ENCODE data around the gene CSF1R. TPM values are rescaled to one million over a fixed set of nuclear protein-coding genes. Genes with fewer than 3 reads are reported as not detected.

Gene CSF1R
- polyA plus RNA-seq, 1 donor (not counting 4 experiments of a cell fraction or from before 2014, with no cell fraction given) = not detected

- H3K27ac ChIP-seq (ENCODE audit: control insufficient read depth, insufficient read depth, low read length) = no peak overlapping the region
- peaks cover 33 to 35% of the 10 kb centered on the region in 2 experiments for H3K36me3 ChIP-seq (ENCODE audit: control insufficient read depth in 2 of 2, extremely low read depth in 1 of 2, insufficient read depth in 2 of 2, low read length in 2 of 2)
- peaks cover 12% of the 10 kb centered on the region for H3K79me2 ChIP-seq (ENCODE audit: control insufficient read depth, insufficient read depth, low read length)
- no peak overlapping the region for H3K4me3 ChIP-seq (ENCODE audit: control insufficient read depth in 2 of 3, extremely low read depth in 1 of 3, insufficient read depth in 2 of 3, low read depth in 1 of 3, low read length in 3 of 3)
- no peaks in the 10 kb centered on the region for H3K9me3 ChIP-seq (ENCODE audit: control insufficient read depth, low read depth, low read length)
- H3K4me1 ChIP-seq (ENCODE audit: control insufficient read depth, extremely low read depth, insufficient read depth, low read length) = peaks cover 25% of the 10 kb centered on the region
- dilution Hi-C loops (cut with MboI; ENCODE audit: extremely low pct_ligation_motif_present, low sequenced_read_pairs) = no loop called here
- FAIRE-seq = no peak
- no peaks in the 10 kb centered on the region for H3K27me3 ChIP-seq (ENCODE audit: control insufficient read depth, extremely low read depth, insufficient read depth, low read length)
- no peak overlapping the region for H3K9ac ChIP-seq (ENCODE audit: control insufficient read depth, extremely low read depth, insufficient read depth, low read length)
- peaks cover 3% of the 10 kb centered on the region for H4K20me1 ChIP-seq (ENCODE audit: control insufficient read depth, extremely low read depth, insufficient read depth, low read length)
- no peak for TF ChIP-seq EZH2 (IDR thresholded peaks at IDR 0.05; ENCODE audit: low read length)
- no peak for TF ChIP-seq CTCF (optimal IDR thresholded peaks at IDR 0.05 in 1 of 3, IDR thresholded peaks at IDR 0.05 in 1 of 3, conservative IDR thresholded peaks at IDR 0.05 in 1 of 3; ENCODE audit: extremely low read depth in 1 of 3, insufficient read depth in 2 of 3, low read length in 3 of 3)
- H2AFZ ChIP-seq (ENCODE audit: control insufficient read depth, low read length) = no peak overlapping the region
- H3K4me2 ChIP-seq (ENCODE audit: control insufficient read depth, extremely low read depth, insufficient read depth, low read depth, low read length) = no peak overlapping the region
- no peak for DNase-seq (ENCODE audit: low read depth, low spot score)
- no peaks in the 10 kb centered on the region for H3K9me1 ChIP-seq (ENCODE audit: control insufficient read depth, extremely low read depth, insufficient read depth, low read length)
Observed at GRCh38 chr5:150038547-150038946, 47.8 kb downstream of the CSF1R start.

- TF ChIP-seq EZH2 (IDR thresholded peaks at IDR 0.05; ENCODE audit: low read length) (no peak), CTCF (optimal IDR thresholded peaks at IDR 0.05 in 1 of 3, IDR thresholded peaks at IDR 0.05 in 1 of 3, conservative IDR thresholded peaks at IDR 0.05 in 1 of 3; ENCODE audit: extremely low read depth in 1 of 3, insufficient read depth in 2 of 3, low read length in 3 of 3) (no peak)
- H3K4me1 ChIP-seq (ENCODE audit: control insufficient read depth, extremely low read depth, insufficient read depth, low read length) = peaks cover 18% of the 10 kb centered on the region
- H3K27ac ChIP-seq (ENCODE audit: control insufficient read depth, insufficient read depth, low read length) = peak overlapping the region; percentile 59
- H3K27me3 ChIP-seq (ENCODE audit: control insufficient read depth, extremely low read depth, insufficient read depth, low read length) = no peaks in the 10 kb centered on the region
- H3K9me3 ChIP-seq (ENCODE audit: control insufficient read depth, low read depth, low read length) = no peaks in the 10 kb centered on the region
- H3K9ac ChIP-seq (ENCODE audit: control insufficient read depth, extremely low read depth, insufficient read depth, low read length) = no peak overlapping the region
- DNase-seq (ENCODE audit: low read depth, low spot score) (peak; percentile 83), FAIRE-seq (peak; percentile 93)
- H3K4me3 ChIP-seq (ENCODE audit: control insufficient read depth in 2 of 3, extremely low read depth in 1 of 3, insufficient read depth in 2 of 3, low read depth in 1 of 3, low read length in 3 of 3) = no peak overlapping the region
- peaks cover 3% of the 10 kb centered on the region for H4K20me1 ChIP-seq (ENCODE audit: control insufficient read depth, extremely low read depth, insufficient read depth, low read length)
- peaks cover 37 to 39% of the 10 kb centered on the region in 2 experiments for H3K36me3 ChIP-seq (ENCODE audit: control insufficient read depth in 2 of 2, extremely low read depth in 1 of 2, insufficient read depth in 2 of 2, low read length in 2 of 2)
- peak overlapping the region; percentile 44 for H3K4me2 ChIP-seq (ENCODE audit: control insufficient read depth, extremely low read depth, insufficient read depth, low read depth, low read length)
- peaks cover 10% of the 10 kb centered on the region for H3K79me2 ChIP-seq (ENCODE audit: control insufficient read depth, insufficient read depth, low read length)
- H2AFZ ChIP-seq (ENCODE audit: control insufficient read depth, low read length) = no peak overlapping the region
- dilution Hi-C loops (cut with MboI; ENCODE audit: extremely low pct_ligation_motif_present, low sequenced_read_pairs) = no loop called here
- H3K9me1 ChIP-seq (ENCODE audit: control insufficient read depth, extremely low read depth, insufficient read depth, low read length) = no peaks in the 10 kb centered on the region
Observed at GRCh38 chr5:150036513-150036912, 49.8 kb downstream of the CSF1R start.
